HG03558 (cell line): ENCODE results near the gene LRRC32.

ENCODE experiments used
- ATAC-seq: cut with Tn5 transposase; IDR thresholded peaks from one replicate; pipeline ENCODE4 v1.9.1; 2021; ENCODE audit warnings: moderate number of reproducible peaks; ENCODE audit not compliant: unreplicated experiment; ENCODE audit errors: extremely low read depth

Gene LRRC32

DNA sequence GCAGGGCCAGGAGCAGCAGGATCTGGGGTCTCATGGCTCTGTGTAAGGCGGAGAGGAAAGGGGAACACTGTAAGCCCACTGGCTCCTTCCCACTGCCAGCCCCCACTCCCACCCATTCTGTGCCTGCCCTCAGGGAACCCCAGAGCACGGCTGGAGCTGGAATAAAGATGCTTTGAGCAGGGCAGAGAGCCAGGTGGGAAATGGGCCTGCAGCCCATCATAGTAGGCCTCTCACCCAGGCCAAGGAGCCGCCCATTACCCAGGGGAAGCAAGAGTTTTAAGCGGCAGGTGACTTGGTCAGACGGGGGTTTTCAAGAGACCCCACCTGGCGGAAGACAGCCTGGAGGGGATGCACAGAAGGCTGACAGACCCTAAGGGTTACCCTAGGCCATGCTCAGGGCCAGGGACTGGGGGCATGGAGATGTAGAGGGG is 4.6 kb downstream of the LRRC32 start:
- ATAC-seq: no peak

DNA sequence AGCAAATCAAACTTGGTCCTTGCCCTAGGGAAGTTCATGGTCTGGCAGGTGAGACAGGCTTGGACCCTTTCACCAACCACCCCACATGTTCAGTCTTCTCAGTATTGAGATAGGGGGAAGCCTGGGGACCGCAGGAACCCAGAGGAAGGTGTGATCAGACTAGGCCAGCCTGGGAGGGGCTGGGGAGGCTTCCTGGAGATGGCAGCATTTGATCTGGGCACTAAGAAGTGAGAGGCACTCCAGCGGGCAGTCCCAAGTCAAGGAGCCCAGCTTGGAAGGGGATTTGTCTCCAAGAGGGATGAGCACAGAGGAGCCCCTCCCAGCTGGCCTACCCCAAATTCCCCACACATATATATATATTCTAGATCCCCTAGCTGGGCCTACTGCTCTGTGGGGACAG is 5.4 kb downstream of the LRRC32 start:
- ATAC-seq: no peak

DNA sequence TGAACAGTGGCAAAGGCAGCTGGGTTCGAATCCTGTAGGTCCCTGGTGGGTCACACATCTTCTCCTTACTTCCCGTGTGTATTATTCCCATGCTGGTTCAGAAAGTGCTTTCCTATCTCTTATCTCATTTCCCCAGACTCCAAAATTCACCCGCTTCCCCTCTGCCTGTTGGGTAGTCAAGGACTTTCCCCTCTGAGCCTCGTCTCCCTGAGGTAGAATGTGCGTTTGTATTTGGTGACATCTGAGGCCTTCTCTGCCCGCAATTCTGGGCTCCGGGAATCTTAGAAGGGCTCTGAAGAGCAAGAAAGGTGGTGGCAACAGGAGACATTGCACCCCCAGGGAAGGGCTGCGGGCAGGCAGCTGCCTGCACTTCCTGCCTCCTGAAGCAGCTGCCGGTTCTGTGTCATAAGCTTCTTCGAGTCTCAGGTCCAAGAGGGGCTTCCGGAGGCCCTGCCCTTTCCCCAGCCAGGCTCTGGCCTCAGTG is 5.9 kb downstream of the LRRC32 start:
- ATAC-seq: no peak

DNA sequence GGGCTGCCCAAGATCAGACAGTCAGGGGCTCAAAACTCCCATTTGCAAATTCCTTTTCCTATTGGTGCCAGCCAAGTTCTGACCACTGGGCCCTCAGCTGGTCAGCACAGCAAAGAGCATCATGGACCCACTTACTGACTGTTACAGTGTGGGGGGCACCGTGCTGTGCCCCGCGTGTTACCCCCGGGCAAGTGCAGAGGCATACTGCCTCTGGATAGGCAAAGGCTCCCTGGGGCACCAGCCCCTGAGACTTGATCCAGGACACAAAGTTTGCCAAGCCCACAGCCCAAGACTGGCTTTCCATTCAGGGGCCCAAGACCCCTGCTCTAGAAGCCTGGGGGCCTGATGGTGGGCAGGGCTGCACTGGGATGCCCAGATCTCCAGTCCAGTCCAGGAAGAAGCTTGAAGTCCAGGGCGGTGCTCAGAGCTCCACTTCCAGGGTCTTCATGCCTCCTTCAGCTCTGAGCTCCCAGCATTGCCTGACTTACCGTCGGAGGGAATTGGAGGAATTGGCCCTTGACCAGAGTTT is 6.6 kb downstream of the LRRC32 start:
- no peak for ATAC-seq

DNA sequence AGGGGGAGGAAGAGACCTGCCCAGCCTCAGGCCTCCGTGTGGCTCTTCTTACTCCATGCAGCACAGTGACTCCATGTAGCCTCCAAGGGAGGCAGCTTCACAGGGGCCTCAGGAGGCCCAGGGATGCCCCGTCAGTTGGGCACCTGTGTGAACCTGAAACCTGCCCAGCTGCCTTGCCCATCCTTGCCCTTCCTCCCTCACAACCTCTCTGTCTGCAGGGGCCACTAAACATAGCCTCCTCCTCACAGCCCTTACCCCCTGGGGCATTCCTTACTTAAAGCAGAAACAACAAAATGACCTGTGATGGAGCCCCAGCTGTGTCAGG is 7.1 kb downstream of the LRRC32 start:
- no peak for ATAC-seq

DNA sequence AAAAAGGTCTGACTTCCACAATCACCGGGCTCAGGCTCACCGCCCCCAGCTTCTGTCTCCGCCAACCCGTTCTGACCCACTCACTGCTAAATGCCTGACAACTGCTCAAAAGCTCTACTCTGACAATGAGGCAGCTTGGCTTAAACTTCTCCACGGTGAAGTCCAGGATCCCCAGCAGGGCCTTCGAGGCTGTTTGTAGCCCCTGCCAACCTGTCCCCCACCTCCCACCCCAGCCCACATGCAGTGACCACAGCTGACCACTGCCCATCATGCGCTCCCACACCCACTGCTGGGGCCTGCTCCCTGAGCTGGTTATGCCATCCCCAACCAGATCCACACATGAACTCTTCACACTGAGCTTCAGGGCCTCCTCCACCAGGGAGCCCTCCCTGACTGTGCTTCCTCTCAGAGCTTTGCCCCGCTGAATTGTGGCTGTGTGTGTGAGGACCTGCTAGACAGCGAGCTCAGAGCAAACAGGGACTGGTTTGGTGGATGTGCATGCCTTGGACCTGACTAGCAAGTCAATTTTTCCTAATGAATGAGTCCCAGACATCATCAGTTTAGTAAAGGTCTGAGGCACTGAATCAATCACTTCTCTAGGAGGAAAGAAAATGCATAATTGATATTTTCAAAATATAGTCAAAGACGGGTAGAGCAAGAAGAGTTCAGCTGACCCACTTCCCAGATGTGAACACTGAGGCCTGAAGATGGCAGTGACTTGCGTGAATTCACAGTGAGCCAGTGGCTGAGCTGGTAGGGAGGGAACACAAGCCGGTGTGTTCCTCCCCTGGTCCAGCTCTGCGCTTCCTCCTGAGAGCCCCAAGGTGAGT is 7.7 kb downstream of the LRRC32 start:
- no peak for ATAC-seq

DNA sequence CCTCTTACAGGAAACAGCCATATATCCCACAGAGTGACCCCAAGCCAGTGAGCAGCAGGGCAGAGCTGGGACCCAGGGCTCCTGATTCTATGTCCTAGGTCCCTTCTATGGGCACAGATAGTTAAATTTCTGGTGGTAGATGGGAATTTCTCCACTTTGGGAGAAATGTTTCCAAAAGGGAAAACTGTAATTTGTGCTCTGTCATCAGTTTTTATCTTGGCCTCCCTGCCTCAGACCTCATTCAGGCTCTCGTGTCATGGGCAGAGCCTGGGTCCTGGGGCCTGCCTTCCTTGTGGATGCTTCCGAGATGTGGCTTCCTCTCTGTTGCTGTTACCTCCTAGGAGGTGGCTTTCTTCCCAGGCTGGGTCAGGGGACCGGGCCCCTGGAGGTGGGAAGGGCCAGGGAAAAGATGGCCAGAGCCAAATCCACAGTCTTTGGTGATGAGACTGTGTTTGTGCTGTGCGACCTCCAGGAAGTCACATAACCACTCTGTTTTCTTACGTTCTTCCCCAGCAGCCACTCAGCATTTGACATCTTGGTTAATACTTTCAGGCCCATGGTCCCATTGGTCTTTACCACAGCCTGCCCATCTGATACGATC is 8.6 kb downstream of the LRRC32 start:
- no peak for ATAC-seq

DNA sequence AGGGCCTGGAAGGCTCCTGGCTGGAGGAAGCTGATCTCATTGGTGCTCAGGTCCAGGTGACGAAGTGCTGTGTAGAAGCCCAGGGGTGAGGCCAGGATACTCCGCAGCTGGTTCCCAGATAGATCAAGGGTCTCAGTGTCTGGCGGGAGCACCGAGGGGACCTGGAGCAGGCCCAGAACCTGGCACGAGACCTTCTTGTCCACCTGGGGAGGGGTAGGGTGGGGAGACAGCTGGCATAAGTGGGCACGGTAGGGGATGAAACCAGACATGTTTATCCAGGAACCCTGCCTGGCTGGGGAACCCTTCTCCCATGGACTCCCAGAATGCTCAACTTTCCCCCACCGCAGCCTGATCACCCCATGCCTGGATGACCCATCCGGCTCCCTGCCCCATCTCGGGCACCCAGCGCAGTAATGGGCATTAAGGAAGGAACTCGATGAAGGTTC is 9.2 kb downstream of the LRRC32 start:
- ATAC-seq: no peak

DNA sequence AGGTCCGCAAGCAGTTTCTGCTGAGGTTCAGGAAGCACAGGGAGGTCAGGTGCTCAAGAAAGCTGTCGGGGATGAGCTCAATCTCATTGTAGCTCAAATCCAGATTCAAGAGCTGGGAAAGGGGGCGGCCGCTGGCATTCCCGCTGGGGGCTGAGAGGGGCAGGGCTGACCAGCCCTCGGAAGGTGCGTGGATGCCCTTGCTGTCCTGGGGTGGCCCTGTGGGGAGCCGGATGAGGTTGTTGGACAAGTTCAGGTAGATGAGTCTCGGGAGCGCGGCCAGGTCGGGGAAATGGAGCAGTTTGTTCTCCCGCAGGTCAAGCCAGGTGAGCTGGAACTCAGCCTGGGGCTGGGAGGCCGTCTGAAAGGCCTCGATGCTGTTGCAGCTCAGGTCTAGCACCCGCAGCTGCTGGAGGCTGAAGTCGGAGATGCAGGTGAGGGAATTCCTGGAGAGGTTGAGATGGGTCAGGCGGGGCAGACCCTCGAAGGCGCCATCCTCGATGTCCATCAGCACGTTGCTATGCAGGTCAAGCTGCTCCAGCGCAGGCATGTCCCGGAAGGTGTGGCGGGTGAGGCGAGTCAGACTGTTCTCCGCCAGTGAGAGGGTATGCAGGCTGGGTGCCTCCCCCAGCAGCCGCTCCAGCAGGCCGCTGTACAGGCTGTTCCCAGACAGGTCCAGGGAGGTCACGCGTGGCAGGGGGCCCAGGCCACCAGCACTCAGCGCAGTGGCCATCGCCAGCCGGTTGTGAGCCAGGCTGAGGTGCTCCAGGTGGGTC is 9.8 kb downstream of the LRRC32 start:
- no peak for ATAC-seq

DNA sequence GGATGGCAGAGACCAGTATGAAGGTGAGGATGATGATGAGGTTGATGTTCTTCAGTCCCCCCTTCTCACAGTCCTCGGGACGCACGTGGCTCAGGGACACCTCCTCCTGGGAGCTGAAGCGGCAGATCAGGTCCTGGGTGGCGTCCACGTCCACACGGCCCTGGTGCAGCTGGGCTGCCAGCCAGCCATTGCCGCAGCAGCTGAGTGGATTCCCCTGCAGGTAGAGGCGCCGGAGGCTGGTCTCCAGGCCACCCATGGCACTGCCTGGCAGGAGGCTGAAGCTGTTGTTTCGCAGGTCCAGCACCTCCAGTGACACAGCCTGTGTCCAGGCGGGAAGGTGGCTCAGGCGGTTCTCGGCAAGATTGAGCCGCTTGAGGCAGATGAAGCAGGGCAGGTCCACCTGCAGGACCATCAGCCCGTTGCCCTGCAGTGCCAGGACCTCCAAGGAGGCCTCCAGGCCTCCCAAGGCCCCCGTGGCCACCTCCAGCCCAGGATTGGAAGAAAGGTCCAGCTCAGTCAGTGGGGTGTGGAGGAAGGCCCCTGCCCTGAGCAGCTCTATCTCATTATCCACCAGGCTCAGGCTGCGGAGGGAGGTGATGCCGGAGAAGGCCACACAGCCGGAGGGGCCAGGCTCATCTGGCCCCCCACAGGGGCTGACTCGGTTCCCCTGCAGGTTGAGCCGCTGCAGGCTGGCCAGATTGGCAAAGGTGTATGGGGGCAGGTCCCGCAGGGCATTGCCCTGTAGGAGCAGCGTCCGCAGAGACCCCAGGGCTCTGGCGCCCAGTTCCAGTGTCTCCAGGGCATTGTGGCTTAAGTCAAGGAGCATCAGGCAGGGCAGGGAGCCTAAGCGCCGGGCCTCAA is 10.6 kb downstream of the LRRC32 start:
- ATAC-seq: no peak

DNA sequence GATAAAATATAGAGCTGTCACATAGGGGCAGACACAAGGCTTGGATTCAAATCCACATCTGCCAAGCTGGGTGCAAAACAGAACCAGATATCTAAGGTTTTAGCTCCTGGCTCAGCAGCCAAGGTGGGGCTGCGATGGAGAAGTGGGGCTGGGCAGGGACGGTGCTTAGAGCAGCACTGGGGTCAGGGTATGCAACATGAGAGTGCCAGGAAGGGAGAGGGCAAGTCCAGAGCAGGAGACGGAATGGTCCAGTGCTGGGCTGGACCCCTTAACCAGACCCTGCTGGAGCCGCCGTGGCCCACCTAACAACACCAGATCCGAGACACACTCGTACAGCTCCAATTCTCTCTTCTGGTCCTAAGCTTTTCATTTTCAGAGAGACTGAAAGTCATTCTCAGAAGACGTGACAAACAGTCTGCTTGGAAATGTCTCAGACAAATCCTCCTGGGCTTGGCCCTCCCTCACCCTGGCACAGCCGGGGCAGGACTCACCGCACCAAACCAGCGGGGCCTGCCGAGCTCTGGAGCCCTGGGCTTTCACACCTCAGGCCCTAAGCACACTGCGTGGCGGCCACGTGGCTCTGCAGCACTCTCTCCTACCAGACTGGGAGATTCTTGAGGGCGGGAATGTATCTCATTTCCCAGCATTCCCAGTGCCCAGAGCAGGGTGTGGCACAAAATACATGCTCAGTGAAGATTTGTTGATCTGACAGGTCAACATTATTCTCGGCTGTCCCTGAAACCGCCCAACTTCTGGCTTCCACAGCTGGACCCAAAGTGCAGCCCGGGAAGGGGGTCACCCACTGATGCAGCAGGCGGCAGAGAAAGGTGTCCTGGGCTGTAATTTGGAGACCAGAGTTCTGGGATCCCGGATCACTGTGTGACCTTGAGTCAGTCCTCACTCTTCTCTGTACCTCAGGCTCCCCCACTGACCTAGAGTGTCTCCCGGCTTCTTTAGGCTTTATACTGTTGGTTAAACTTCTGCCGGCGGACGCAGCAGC is 11.6 kb downstream of the LRRC32 start:
- ATAC-seq: no peak

DNA sequence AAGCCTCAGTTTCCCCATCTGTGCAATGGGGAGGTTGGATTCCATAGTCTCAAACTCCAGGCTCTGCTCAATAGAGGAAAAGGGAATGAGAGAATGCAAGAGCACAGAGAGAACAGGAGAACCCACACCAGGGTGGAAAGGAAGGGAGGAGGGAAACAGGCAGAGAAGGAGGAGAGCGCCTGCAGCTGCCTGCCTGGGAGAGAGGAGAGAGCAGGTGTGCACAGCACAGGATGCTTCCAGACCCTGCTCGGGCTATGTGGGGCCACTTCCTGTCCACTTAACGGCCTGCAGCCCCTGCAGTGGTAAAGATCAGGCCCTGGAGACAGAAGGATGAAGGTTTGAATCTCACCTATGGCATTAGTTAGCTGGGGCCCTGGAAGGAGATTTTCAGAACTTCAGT is 12.3 kb downstream of the LRRC32 start:
- no peak for ATAC-seq

DNA sequence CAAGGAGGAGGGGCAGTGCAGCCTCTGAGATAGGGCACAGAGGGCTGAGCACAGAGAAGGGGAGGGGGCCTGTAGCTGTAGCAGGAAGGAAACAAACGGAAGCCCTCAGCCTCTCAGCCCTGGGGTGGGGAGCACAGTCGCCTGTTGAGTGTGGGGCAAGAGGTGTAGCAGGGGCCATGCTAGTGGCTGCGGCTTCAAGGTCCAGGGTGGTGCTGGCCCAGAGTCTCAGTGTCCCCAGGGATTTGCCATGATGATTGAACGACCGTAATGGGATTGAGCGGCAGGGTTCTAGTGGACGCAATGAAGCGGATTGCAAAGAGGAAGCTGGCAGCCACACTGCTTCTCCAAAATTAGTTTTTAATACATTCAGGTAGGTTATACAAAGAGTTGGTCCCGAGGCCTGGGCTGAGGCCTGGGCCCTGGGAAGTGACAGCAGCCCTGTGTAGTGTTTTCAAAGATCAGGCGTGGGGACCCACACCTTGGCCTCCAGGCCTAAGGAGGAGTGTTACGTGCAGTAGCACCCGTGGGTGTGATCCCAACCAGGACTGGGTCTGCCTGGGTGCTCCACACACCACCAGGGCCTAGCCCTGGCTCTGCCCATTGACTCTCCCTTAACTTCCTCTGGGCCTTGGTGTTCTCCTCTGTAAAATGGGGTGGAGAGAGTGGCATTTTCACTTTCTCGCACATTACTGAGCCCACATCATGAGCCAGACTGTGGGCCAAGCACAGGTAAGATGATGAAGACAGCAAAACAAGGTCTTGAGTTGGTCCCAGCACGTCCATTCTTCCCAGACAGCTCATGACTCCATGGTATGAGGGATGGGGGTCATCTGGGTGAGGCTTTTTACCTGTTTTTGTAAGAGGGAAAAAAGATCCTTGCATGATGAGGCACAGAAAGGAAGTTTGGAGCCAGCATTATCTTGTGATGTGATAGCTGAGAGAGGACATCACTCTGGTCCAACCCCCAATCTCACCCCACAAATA is 13.1 kb downstream of the LRRC32 start:
- no peak for ATAC-seq

DNA sequence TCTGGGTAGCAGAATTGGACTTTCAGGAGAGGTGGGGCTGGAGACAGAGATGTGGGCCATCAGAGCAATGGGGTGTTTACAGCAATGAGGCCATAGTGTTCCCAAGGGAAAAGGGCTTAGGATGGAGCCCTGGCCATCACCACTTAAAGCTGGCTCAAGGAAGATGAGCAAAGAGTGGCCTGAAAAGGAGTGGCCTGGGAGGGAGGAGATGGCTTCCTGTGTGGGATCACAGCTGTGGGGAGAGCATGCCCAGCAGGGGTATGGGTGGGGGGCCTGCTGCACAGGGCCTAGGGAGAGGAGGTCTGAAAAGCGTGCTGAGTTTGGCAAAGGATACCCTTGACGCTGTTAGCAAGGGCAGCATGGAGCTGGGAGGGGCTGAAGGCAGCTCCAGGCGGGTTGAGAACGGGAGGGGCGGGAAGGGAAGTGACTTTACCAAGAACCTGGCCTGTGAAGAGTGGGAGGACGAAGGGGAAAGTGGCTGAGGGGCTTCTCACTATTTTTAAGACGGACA is 13.9 kb downstream of the LRRC32 start:
- ATAC-seq: no peak

DNA sequence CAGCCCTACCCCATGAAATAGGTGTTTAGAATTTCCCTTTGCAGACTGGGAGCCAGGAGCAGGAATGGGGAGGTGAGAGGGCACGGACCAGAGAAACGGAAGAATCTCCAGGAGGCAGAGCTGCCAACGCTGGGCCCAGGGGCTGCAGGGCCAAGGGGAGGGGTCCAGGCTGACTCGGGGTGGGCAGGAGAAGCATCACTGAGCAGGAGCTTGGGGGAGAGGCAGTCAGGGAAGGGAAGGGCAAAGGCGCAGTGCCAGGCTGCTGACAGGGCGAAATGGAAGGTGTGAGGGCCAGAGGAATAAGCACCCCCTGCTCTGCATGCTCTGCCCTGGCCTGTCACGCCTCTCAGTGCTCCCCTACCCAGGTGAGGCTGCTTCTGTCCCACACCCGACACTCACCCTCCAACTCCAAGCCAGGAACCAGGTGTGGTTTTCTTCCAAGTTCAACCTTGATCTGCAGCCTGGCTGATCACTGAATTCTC is 14.5 kb downstream of the LRRC32 start:
- no peak for ATAC-seq

DNA sequence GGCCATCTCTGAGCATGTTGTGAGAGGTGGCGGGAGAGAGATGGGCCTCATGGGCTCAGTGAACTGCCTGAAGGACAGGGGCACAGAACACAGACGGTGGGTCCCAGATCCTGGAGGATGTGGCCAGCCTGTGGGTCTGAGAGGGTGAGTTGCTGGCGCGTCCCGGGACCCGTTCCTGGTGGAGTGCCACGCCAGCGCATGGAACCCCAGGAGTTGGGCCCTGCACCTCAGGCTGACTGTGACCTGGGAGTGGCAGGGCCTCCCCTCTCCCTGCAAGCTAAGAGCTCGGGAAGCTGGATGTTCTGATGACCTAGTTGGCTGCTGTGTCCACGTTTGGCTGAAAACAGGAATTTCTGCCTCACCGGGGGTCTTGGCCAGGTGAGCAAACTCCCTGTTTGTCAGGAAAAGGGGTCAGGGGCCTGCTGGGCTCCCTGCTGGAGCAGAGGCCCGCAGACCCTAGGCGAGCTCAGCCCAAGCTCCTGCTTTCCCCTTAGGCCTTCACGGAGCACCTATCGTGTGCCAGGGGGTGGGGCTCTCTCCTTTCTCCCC is 15.0 kb downstream of the LRRC32 start:
- ATAC-seq: no peak

DNA sequence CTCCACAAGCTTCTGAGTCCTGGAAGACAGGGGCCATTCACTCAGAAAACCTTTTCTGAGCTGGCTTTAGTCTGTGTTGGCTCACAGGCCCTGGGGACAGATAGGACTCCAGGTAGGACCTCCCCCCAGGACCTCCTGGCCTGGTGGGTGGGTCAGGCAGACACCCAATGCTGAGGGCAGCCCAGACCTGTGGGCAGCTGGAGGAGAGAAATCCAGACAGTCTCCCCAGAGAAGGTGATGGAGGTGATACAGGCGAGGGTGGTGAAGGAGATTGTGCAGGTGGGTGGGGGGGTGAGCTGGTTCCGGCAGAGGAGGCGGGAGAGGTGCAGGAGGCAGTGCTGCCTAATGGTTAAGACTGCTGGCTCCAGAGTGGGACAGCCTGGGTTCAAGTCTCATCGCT is 15.6 kb downstream of the LRRC32 start:
- no peak for ATAC-seq
